KMS-11 (cell line): ENCODE measurements around the gene BTN3A1.

Experiments
- H2AFZ ChIP-seq: fragments of 200-600 bp; sonication (generic); 2 replicates; pipeline ENCODE4 v1.6.1; 2016; ENCODE audit warnings: antibody characterized with exemption, mixed run types, low read depth
- H3K27ac ChIP-seq: fragments of 200-600 bp; sonication (generic); 2 replicates; pipeline ENCODE4 v1.6.1; 2016; ENCODE audit warnings: mild to moderate bottlenecking, mixed run types
- H3K27me3 ChIP-seq: fragments of 200-600 bp; sonication (generic); 2 replicates; pipeline ENCODE4 v1.6.1; 2017; ENCODE audit warnings: mild to moderate bottlenecking, low read depth, mixed run types, moderate library complexity; ENCODE audit not compliant: insufficient read depth
- H3K36me3 ChIP-seq: fragments of 200-600 bp; sonication (generic); 2 replicates; pipeline ENCODE4 v1.6.1; 2017; ENCODE audit warnings: mild to moderate bottlenecking, mixed run types; ENCODE audit not compliant: insufficient read depth
- H3K4me1 ChIP-seq: fragments of 200-600 bp; sonication (generic); 2 replicates; pipeline ENCODE4 v1.6.1; 2016; ENCODE audit warnings: mild to moderate bottlenecking, low read depth, mixed run types; ENCODE audit not compliant: poor library complexity, severe bottlenecking
- H3K4me2 ChIP-seq: fragments of 200-600 bp; sonication (generic); 2 replicates; pipeline ENCODE4 v1.7.0; 2016; ENCODE audit warnings: mild to moderate bottlenecking, mixed run types
- H3K4me3 ChIP-seq: fragments of 200-600 bp; sonication (generic); IDR thresholded peaks from 2 replicates; pipeline ENCODE4 v1.6.1; 2017; ENCODE audit warnings: low read depth, low read length, mixed read lengths; ENCODE audit not compliant: insufficient read depth
- H3K79me2 ChIP-seq: fragments of 200-600 bp; sonication (generic); 2 replicates; pipeline ENCODE4 v1.6.1; 2016; ENCODE audit warnings: low read depth, mixed run types; ENCODE audit not compliant: insufficient read depth
- H3K9ac ChIP-seq: fragments of 200-600 bp; sonication (generic); 2 replicates; pipeline ENCODE4 v1.6.1; 2016; ENCODE audit warnings: mild to moderate bottlenecking, mixed run types
- H4K20me1 ChIP-seq: fragments of 200-600 bp; sonication (generic); 2 replicates; pipeline ENCODE4 v1.6.1; 2016; ENCODE audit warnings: mild to moderate bottlenecking, mixed run types; ENCODE audit not compliant: insufficient read depth
- TF ChIP-seq, protein P1 (sequence below): fragments of 200-600 bp; sonication (generic); conservative IDR thresholded peaks from 2 replicates; pipeline ENCODE4 v1.6.1; 2017; ENCODE audit warnings: low read depth, mild to moderate bottlenecking, antibody characterized with exemption, low read length, moderate library complexity, mixed read lengths

The BTN3A1 gene

DNA sequence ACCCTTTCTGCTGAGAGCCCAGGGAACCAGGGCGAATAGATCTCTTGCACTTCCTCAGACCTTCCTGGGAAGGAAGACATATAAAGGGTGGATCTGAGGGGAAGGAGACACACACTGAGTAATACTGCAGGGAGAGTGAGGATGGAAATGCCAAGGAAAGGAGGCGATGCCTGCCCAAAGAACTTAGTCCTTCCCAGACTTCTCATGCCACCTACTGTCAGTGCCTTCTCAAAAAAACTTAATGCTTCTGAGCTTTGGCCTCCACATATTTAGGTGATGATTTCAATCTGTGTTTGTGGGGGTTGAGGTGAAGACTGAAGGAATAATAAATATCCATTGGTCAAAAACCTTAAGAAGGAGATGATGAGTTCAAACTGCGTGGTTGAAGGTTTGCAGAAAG is 9.7 kb downstream of the BTN3A1 start:
- H3K4me1 ChIP-seq = no peaks in the 10 kb centered on the region
- no peak overlapping the region for H3K27ac ChIP-seq
- H3K4me3 ChIP-seq = no peak overlapping the region
- no peaks in the 10 kb centered on the region for H3K79me2 ChIP-seq
- no peaks in the 10 kb centered on the region for H4K20me1 ChIP-seq
- H2AFZ ChIP-seq = no peak overlapping the region
- TF ChIP-seq, protein P1, sequence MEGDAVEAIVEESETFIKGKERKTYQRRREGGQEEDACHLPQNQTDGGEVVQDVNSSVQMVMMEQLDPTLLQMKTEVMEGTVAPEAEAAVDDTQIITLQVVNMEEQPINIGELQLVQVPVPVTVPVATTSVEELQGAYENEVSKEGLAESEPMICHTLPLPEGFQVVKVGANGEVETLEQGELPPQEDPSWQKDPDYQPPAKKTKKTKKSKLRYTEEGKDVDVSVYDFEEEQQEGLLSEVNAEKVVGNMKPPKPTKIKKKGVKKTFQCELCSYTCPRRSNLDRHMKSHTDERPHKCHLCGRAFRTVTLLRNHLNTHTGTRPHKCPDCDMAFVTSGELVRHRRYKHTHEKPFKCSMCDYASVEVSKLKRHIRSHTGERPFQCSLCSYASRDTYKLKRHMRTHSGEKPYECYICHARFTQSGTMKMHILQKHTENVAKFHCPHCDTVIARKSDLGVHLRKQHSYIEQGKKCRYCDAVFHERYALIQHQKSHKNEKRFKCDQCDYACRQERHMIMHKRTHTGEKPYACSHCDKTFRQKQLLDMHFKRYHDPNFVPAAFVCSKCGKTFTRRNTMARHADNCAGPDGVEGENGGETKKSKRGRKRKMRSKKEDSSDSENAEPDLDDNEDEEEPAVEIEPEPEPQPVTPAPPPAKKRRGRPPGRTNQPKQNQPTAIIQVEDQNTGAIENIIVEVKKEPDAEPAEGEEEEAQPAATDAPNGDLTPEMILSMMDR = no peak
- H3K36me3 ChIP-seq = no peaks in the 10 kb centered on the region
- no peak overlapping the region for H3K4me2 ChIP-seq
- no peaks in the 10 kb centered on the region for H3K27me3 ChIP-seq
- H3K9ac ChIP-seq = no peak overlapping the region

DNA sequence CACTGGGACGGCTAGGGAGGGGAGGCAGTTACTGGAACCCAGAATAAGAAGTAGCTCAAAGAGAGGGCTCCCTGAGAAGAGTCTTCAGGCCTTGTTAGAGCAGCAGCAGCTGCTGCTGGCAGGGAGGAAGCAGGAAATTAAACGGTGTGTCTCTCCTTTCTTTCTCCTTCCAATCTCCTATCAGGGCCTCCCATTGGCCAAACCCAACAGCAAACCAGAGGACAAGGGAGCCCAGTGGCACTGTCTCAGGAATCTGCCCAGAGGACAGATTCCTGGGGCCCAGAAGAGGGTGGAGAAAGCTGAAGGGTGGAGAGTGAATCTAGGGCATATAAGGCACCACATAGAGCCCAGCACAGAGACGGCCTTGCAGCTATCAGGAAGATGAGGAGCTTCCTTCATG is 10.2 kb downstream of the BTN3A1 start:
- no peaks in the 10 kb centered on the region for H3K36me3 ChIP-seq

DNA sequence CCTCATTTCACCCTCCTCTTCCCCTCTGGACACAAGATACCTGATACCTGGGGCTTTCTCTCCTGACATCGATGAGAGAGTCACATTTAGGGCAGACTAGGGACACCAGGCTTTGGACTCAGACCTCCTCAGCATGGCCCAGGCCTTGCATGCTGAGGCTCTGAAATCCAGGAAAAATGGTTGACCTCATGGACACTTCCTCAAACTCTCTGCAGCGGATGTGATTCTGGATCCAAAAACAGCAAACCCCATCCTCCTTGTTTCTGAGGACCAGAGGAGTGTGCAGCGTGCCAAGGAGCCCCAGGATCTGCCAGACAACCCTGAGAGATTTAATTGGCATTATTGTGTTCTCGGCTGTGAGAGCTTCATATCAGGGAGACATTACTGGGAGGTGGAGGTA is 10.9 kb downstream of the BTN3A1 start:
- Histone ChIP-seq H2AFZ (no peak overlapping the region), H3K4me3 (no peak overlapping the region), H3K36me3 (no peaks in the 10 kb centered on the region), H3K4me1 (no peaks in the 10 kb centered on the region), H3K9ac (no peak overlapping the region), H3K27ac (no peak overlapping the region), H3K79me2 (no peaks in the 10 kb centered on the region), H3K27me3 (no peaks in the 10 kb centered on the region), H3K4me2 (no peak overlapping the region), H4K20me1 (no peaks in the 10 kb centered on the region)
- TF ChIP-seq, protein P1 = no peak

More for the DNA sequence above, 10.2 kb downstream of the BTN3A1 start:
- Histone ChIP-seq H3K79me2 (no peaks in the 10 kb centered on the region), H4K20me1 (no peaks in the 10 kb centered on the region), H3K27me3 (no peaks in the 10 kb centered on the region), H3K4me3 (no peak overlapping the region), H3K4me1 (no peaks in the 10 kb centered on the region), H3K27ac (no peak overlapping the region), H3K9ac (no peak overlapping the region), H2AFZ (no peak overlapping the region), H3K4me2 (no peak overlapping the region)
- TF ChIP-seq, protein P1 = no peak

DNA sequence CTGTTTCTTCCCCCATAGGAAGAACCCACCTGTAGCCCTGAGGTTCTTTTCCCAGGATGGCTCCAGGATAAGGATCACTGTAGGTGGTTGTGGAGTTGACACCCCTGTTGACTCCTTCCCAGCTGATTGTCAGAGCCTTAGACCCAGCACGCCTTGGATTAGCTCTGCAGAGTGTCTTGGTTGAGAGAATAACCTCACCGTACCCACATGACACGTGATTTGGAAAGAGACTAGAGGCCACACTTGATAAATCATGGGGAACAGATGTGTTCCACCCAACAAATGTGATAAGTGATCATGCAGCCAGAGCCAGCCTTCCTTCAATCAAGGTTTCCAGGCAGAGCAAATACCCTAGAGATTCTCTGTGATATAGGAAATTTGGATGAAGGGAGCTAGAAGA is 12.2 kb downstream of the BTN3A1 start:
- H3K79me2 ChIP-seq = no peaks in the 10 kb centered on the region
- H3K27me3 ChIP-seq = no peaks in the 10 kb centered on the region
- H3K27ac ChIP-seq = no peak overlapping the region
- TF ChIP-seq, protein P1 = no peak
- H3K4me2 ChIP-seq = no peak overlapping the region
- no peak overlapping the region for H3K4me3 ChIP-seq
- no peaks in the 10 kb centered on the region for H3K36me3 ChIP-seq
- no peaks in the 10 kb centered on the region for H4K20me1 ChIP-seq
- no peaks in the 10 kb centered on the region for H3K4me1 ChIP-seq
- H3K9ac ChIP-seq = no peak overlapping the region
- no peak overlapping the region for H2AFZ ChIP-seq
